NK-92 (cell line): ENCODE results near the gene AIMP2.
"Not testable (repeated sequence)": the region's sequence is repeated elsewhere in the genome, so short reads cannot be mapped to it uniquely, and the experiment has no call there.

Source experiments
- DNase-seq: peaks from one replicate; lab custom pipeline; 2025; ENCODE audit not compliant: unreplicated experiment; lab: John Stamatoyannopoulos, UW

The AIMP2 gene

DNA sequence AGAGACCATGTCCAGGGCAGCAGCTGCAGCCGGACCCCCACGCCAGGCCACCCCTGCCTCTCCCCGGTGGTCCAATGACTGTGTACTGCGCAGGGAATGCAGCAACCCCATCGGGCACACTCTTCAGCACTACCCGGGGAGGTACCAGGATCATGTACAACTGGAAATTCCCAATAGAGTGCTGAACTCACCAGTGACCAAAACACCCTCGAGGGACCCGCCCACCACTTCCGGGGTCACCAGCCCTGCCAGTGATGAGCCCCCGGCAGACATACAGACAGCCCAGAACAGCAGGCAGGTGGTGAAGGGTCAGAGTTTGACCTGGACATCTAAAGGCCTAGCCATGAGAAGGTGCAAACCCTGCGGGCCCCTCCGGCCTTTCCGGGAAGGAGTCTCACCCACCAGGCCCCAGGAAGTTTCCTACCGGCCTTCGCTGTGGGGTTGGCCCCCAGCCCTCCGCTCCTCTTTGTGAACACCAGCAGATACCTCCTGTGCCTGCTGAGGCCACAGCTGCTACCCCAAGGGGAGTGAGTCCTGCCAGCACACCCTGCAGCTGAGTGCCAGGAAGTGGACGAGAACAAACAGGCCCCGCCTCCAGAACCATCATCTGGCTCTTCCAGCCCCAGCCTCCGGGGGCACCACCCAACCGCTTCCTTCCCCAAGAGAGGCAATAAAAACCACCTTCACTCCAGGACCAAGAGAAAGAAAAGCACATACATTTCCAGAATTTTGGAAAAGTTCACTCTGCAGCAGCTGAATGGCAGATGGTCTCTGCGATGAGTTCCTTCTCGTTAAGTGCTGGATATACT is 17.1 kb downstream of the AIMP2 start:
- DNase-seq: no peak

DNA sequence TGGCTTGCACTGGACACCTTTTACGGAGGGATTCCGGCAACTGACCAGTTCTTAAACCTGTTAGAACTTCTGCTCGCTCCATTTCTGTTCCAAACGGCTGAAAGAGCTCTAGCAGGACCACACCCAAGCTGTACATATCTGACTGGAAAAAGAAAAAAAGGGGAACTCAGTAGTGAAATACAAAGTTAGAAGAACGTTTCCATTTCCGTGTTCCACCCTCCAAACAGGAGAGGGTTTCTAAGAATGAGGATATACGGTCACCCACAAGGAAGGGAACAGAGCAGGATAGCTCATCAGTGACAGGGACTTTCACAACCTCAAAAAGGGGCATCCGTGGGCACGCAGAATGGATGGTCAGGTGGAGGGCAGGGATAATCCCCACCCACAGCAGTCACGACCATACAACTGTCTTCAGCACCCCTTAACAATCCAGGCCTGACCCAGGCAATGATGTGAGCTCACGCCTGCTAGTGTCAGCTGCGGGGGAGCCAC is 17.8 kb downstream of the AIMP2 start:
- no peak for DNase-seq

- no peak for DNase-seq
Measured at GRCh38 chr7:6027806-6028365, 18.8 kb downstream of the AIMP2 start.

DNA sequence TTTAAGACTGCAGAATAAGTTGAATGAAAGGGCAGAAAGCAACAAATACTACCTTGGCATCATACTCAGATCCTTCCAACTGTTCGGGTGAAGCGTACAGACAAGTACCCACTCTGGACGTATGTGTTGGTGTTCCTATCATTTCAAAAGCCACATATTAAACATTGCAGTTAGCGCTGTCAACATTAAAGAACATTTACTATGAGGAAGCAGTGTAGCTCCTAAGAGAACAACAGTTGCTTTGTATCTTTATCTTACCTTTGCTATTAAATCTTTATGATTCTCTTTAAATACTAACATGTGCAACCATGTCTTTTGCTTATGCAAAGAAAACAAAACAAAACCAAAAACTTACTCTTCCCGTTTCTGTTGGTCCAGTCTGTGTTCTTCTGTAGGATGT is 19.5 kb downstream of the AIMP2 start:
- DNase-seq: no peak

- no peak for DNase-seq
Measured at GRCh38 chr7:6030988-6031387, 21.9 kb downstream of the AIMP2 start, which contains the start of gene ANKRD61. Gene ANKRD61 (plus strand): TSS chr7:6031376. CDS start chr7:6031376, 0 bp downstream.

GRCh38 chr7:6031567-6031966 is 22.5 kb downstream of the AIMP2 start:
- DNase-seq: no peak

- no peak for DNase-seq
Measured at GRCh38 chr7:6032167-6032566, 23.1 kb downstream of the AIMP2 start.

GRCh38 chr7:6032641-6033040 is 23.6 kb downstream of the AIMP2 start:
- no peak for DNase-seq

DNA sequence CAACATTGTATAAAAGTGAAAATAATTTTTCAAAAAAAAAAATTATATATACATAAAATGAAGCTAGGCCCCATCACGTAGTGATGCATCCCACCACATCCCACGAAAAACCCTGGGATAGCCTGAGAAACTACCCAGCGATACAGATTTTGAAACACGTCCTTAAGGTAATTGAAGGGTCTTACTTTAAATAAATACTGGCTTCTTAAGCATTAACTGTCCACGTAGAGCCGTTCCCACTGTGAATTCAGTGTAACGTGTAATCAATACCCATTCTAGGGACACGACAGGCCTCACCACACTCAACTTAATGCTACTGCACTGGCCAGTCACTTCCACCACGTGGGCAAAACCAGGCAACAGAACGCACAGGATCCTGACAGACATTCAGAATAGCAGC is 26.1 kb downstream of the AIMP2 start:
- no peak for DNase-seq

GRCh38 chr7:6035686-6036085 is 26.6 kb downstream of the AIMP2 start:
- no peak for DNase-seq

- DNase-seq: no peak
Measured at GRCh38 chr7:6049780-6050179, 40.7 kb downstream of the AIMP2 start.

- not testable (repeated sequence) for DNase-seq
Measured at GRCh38 chr7:6051185-6051584, 42.1 kb downstream of the AIMP2 start.

GRCh38 chr7:6056616-6057015 is 47.5 kb downstream of the AIMP2 start:
- no peak for DNase-seq

GRCh38 chr7:6057316-6058129 is 48.5 kb downstream of the AIMP2 start:
- DNase-seq: no peak

DNA sequence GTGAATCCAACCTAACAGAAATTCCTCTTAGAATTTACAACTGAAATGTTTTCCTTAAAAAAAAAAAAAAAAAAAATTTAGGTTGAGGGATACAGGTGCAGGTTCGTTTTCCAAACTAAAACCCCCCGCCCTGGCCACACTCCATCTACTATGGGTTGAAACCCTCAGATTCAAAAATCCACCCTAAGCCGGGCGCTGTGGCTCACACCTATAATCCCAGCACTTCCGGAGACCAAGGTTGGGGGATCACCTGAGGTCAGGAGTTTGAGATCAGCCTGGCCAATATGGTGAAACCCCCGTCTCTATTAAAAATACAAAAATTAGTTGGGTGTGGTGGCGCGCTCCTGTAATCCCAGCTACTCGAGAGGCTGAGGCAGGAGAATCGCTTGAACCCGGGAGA is 50.9 kb downstream of the AIMP2 start:
- DNase-seq: not testable (repeated sequence)

- DNase-seq: no peak
Measured at GRCh38 chr7:6071406-6071805, 62.3 kb downstream of the AIMP2 start.
